ENCODE results near the gene KLC1. TPM values are rescaled to one million over a fixed set of nuclear protein-coding genes. Genes with fewer than 3 reads are reported as not detected.
"Not testable (repeated sequence)": the region's sequence is repeated elsewhere in the genome, so short reads cannot be mapped to it uniquely, and the experiment has no call there.

Gene KLC1
- total RNA-seq, 1 donor from 2014 or later, result 162 TPM

DNA sequence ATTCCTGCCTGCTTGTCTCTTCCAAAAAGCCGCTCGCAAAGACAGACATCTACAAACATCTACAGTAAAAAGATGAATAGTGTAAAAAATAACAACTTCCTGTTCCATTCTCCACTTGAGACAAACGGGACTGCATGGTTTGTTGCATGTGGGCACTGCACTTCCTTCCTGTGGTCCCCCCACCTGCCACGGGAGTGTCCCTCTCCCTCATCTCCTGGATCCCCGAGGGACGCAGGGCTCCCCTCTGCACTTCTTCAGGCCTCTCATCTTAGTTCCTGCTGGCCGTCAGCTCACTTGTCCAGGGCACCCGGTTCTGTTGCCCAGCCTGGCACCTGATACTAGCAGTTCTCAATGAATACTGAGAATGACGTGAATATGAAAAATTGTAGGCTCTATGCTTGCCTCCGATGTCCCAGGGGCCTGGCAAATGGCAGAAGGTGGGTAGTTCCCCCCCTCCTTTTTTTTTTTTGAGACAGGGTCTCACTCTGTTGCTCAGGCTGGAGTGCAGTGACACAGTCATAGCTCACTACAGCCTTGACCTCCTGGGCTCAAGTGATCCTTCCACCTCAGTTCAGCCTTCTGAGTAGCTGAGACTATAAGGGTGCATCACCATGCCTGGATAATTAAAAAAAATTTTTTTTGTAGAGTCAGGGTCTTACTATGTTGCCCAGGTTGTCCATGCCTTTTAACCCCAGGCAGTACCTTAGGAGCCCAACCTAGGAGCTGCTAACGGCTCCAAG lies 3.5 kb upstream of the KLC1 start:
- no peak for DNase-seq (ENCODE audit: low spot score)

DNA sequence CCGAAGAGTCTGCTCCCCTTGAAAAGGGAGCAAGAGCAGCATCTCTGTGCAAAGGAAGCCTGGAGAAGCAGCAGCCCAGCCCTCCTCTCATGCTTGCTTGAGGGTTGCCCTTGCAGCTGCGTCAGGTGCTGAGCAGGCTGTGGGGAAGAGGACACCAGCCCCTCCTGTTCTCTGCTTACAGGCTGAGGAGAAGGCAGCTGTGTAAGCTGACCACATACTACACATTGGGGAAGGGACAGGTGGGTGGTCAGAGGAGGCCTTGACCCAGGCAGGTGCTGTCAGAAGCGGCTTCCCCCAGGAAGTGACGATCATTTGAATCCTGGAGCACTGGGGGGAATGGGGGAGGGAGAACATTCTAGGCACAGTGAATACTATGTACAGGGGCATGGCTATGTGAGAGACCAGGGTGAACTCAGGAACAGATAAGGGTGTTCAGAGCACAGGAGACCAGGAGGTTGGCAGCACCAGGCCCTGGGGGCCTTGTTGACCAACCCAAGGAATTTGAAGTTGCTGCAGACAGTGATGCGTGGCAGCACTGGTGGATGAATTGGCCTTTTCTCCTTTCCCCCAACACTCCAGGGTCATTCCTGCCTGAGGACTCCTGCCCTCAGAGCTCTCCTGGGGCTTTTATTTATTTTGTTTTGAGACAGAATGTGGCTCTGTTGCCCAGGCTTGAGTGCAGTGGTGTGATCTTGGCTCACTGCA lies 2.7 kb upstream of the KLC1 start:
- no peak for DNase-seq (ENCODE audit: low spot score)

DNA sequence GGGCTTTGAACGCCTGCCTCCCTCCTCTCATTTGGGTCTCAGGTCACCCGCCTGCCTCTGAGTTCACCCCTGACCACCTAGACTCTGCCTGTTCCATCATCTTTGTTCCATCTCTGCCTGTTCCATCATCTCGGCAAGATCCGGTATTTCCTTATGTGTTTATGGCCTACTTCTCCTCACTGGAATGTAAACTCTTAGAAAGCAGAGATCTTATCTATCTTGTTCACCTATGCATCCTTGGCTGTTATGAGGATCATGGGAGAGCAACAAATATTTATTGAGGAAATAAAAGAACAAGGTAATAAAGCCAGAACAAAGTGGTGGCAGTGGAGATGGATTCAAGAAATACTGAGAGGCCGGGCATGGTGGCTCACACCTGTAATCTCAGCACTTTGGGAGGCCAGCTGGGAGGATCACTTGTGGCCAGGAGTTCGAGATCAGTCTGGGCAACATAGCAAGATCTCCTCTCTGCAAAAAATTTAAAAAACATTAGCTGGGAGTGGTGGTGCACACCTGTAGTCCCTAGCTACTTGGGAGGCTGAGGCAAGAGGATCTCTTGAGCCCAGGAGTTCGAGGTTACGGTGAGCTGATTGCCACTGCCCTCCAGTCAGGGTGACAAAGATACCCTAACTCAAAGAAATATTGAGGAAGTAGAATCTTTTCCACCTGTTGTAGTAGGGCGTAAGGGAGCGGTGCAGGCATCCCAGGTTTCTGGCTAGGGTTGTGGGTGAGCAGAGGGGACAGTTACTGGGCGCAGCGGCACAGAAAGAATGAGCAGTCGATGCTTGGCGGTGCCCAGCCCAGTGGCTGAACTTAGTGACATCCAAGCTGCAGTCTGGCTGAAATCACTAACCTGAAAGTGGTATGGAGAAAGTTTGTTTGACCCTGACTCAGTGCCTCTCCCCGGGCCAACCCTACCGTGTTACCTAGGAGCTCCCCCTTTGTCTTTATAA lies 1.7 kb upstream of the KLC1 start:
- no peak for DNase-seq (ENCODE audit: low spot score)

DNA sequence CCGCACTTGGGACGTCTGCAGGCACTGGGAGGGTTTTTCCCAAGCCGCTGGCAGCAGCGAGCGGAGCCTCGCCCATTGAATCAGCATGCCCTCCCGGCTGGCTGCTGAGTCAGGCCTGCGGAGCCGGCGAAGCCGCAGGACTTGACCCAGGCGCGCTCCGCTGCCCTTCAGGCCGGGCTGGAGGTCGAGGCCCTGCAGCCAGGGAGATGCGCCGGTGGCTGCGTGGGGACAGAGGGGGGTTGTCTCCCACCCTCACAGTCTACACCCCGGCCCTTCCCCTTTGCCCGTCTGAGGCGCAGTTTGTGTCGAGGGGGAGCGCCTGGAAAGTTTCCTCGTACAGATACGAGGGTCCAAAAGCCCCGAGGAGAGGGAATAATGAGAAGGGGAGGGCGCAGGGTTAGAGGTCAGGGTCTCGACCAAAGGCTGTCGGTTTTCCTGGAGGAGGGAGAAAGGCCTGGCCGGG lies 759 bp upstream of the KLC1 start:
- peak; percentile 80 for DNase-seq (ENCODE audit: low spot score)

DNA sequence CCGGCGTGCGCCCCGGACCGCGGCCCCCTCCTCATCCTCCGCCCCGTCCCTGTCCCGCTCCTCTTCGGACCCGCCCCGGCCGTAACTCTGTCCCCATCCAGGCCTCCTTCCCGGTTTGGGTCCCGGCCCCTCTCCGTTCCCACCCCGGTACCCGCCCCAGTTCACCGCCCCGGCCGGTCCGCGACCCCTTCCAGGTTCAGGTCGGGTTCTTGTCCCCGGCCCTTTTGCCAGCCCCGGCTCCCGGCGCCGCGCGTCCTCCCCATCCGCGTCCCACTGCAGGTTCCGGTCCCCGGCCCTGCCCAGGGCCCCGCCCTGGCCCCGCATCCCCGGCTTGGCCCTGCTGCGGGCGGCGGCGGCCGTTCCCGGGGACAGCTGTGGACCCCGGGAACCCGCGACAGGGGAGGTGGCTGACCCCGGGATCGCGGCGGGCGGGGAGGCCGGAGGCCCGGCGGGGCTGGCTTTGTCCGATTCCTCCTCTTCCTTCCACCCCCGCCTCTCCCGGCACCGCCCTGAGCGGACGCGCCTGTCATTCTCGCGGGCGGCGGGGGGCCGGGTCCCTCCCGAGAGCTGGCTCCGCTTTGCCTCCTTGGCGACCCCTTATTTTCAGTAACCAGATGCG lies 601 bp downstream of the KLC1 start:
- peak; percentile 39 for DNase-seq (ENCODE audit: low spot score)

DNA sequence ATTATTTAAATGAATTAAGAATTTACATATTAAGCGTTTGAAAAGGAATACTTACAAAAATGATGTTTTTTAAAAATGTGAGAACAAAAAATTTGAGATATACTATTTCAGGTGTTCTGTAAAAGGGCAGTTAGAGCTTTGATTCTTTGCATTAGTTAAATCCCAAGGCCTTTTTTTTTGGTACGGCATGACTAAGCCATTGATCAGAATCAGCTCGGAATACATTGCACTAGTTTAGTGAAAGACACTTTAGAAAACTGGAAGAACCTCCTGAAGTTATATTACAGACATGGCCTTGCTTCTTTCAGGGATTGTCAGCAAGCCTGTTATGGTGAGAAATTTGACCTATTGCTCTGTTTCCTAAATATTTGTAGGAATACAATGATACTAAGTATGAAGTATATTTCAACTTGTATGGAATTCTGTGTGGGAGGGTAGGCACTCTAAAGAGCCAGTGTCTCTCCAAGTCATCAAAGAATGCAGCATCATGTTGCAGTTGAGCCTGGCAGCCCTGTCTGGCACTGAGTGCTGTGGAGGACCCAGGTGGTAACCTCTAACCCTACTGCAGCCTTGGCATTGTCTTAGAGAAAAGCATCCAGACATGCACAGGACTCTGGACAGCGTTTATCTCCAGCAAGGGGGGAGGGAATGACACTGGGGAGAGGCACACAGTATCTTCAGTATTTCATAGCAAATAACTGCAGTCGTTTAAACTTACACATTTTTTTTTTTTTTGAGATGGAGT lies 1.5 kb downstream of the KLC1 start:
- no peak for DNase-seq (ENCODE audit: low spot score)

DNA sequence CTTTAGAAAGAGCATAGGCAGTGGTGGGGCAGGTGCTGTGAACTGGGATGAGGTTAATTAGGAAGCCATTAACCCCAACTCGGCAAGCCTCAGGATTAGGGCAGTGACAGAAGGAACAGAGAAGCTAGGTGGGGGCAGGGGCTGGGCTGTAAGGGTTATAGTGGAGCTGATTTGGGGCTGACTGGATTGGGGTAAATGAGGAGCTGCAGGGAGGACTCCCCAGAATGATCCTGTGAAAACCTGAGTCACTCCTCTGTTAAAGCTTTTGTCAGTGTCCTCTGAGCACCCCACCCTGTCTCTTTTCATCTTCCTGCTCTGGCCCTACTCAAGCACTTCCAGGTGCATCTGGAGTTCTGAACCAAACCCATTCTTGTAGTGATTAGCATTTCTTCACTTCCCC lies 4.4 kb downstream of the KLC1 start:
- DNase-seq (ENCODE audit: low spot score), result no peak

DNA sequence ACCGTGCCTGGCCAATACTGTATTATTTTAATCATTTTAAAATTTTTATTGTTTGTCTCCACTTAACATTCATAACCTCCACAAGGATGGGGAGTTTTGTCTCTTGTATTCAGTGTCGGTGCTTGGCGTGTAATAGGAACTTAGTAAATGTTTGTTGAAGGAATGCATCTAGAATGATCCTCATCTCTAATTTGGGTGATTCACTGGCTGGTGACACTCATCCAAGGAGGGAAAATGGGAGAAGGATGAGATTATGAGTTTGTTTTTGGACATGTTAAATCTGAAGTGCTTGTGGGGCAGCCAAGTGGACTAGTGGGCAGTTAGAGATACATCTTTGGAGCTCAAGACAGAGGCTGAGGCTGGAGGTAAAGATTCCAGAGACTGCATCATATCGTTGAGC lies 5.1 kb downstream of the KLC1 start:
- no peak for DNase-seq (ENCODE audit: low spot score)

DNA sequence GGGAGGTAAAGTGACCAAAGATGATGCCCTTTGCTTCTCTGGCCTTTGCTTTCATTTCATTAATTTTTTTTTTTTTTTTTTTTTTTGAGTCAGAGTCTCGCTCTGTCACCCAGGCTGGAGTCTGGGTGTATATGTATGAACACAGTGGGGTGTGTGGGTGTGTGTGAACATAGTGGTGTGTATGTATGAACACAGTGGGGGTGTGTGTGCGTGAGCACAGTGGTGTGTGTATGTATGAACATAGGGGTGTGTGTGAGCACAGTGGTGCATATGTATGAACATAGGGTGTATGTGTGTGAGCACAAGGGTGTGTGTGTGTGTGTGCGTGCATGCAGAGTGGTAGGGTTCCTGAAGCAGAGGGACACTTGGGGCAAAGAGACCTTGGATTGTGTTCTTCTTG lies 9.6 kb downstream of the KLC1 start:
- DNase-seq (ENCODE audit: low spot score), result no peak

DNA sequence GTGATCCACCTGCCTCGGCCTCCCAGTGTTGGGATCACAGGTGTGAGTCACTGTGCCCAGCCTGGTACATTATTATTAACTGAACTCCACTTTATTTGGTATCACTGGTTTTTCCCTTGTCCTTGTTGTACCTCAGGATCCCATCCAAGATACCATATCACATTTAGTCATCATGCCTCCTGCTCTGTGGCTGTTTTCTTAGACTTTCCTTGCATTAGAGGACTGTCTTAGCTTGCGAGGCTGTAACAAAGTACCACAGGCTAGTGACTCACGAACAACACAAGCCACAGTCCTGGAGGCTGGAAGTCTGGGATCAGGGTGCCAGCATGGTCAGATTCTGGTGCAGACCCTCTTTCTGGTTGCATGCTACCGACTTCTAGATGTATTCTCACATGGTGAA lies 12.2 kb downstream of the KLC1 start:
- no peak for DNase-seq (ENCODE audit: low spot score)

DNA sequence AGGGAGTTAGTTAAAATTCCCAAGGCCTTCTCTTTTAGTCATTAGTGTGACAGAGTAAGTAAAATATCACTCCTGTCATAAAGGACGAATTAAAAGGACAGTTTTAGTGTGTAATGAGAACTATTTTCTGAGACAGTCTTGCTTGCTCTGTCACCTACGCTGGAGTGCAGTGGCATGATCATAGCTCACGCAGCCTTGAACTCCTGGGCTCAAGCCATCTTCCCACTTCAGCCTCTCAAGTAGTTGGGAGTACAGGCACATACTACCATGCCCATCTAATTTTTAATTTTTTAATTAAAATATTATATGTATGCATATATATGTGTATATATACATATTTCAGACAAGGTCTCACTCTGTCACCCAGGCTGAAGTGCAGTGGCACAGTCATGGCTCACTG lies 17.2 kb downstream of the KLC1 start:
- no peak for DNase-seq (ENCODE audit: low spot score)

DNA sequence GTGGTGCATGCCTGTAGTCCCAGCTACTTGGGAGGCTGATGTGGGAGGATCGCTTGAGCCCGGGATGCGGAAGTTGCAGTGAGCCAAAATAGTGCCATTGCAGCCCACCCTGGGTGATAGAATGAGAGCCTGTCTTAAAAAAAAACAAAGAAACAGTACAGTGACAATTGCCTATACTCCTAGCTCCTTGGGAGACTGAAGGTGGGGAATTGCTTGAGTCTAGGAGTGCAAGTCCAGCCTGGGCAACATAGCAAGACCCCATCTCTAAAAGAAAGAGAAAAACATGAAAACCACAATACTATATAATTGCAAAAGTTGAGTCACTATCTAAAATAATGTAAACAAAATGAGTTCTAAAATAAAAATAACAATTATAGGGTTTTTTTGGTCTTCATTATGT lies 20.0 kb downstream of the KLC1 start:
- DNase-seq (ENCODE audit: low spot score), result no peak

DNA sequence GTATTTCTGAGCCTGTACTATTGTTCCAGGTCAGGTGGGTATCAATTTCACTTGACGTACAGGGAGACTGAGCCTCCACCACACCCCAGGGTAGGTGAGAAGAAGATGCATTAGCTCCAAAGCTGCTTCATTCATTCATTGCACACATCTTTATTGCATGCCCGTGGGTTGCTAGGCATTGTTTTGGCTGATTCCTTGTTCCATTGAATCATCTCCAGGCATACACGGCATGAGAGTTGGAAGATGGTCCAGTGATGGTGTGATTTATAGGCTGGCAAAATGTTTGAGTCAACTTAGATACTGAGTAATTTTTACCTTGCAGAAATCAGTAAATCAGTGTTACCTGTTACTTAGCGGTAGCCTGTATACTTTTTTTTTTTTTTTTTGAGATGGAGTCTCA lies 21.2 kb downstream of the KLC1 start:
- no peak for DNase-seq (ENCODE audit: low spot score)

DNA sequence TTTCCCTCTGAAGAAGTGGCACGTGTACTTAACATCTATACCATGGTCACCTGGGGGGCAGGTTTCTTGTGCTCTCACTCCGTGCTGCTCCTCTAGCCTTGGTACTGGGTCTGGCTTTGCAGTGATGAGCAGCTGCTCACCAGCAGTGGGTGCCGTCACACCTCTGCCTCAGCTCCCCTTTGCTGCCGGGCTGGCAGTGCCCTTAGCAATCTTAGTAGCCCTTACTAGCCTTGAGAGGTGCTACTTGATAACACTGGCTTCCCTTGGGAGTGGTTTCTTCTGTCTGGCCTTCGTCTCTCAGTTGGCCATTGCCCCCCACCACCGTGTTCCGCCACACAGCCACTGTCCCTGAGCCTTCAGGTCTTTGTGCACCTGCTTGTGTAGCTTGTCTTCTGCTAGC lies 22.6 kb downstream of the KLC1 start:
- no peak for DNase-seq (ENCODE audit: low spot score)

DNA sequence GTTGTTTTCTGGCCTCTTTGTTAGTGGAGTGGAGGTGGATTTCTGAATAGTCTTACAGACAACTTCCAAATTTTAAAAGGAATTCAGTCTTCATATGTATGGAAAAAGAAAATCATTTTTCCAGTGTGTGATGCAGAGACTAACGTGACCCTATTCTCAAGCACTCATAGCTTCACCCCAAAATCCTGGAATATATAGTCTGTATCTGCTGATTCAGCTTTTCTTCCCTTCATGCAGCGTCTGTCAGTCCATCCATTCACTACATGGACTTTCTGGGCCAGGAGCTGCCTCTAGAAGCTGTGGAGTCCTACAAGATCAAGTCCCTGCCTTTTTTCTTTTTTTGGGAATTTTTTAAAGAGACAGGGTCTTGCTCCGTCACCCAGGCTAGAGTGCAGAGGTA lies 23.8 kb downstream of the KLC1 start:
- no peak for DNase-seq (ENCODE audit: low spot score)

DNA sequence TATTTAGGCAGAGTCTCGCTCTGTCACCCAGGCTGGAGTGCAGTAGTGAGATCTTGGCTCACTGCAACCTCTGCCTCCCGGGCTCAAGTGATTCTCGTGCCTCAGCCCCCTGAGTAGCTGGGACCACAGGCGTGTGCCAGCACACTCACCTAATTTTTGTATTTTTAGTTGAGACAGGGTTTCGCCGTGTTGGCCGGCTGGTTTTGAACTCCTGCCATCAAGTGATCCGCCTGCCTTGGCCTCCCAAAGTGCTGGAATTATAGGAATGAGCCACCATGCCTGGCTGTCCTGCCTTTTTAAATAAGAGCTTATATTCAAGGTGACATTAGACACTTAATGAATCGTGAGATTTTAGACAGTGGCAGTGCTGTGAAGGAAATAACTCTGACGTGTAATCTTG lies 24.3 kb downstream of the KLC1 start:
- DNase-seq (ENCODE audit: low spot score), result not testable (repeated sequence)

DNA sequence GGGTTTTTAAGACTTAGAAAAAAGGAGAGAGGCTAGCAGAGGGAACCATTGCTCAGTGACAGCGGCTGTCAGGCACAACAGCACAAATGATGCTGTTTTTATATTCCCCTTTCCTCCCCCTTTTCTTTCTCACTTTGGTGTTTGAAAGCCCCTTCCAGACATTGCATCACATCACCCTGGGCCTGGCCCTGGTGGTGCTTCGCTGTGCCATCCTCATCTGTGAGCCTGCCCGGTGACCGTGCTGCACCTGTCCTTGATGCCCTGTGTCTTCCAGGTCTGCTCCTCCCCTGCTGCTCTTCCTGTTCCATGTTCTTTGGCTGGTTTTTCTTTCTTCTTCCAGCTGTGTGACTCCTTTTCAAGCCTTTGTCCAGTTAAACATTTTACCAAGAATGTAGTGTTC lies 24.8 kb downstream of the KLC1 start:
- no peak for DNase-seq (ENCODE audit: low spot score)

DNA sequence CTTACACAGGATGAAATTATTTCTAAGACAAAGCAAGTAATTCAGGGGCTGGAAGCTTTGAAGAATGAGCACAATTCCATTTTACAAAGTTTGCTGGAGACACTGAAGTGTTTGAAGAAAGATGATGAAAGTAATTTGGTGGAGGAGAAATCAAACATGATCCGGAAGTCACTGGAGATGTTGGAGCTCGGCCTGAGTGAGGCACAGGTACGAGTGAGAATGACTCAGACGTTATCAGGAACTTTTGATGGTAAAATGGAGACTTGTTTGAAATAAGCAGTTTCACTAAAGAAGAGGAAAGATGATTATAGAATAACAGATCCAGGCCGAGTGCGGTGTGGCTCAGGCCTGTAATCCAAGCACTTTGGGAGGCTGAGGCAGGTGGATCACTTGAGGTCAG lies 25.6 kb downstream of the KLC1 start:
- DNase-seq (ENCODE audit: low spot score), result no peak

DNA sequence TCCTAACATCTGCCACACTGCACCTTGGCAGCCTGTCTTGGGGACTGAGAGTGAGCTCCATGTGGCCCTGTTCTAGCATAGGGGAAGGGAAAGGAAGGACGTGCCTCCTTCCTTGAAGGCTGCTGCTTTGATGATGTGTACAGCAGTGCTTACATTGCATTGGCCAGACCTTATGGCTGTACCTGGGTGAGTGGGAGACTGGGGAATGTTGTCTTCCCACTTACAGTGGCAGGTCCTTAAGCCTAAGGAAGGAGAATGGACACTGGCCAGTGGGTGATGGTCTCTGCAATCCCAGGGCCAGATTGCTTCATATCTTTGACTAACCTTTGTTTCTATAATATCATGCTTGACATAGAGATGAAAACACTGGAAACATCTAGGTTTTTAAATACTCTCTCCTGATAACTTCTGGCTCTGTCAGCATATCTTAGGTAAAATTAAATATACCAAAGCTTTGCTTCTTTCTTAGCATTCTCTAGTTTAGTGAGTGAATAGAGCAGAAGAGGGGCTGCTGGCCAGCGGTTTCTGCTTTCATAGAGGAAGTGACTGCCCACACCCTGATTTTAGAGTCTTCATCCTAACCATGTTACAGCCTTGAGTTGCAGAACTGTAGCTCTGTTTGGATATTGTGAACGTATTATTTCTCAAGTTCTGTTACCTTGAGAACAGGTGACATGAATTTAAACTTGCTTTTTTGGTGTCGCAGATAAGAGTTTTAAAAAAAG lies 27.2 kb downstream of the KLC1 start:
- DNase-seq (ENCODE audit: low spot score), result no peak

DNA sequence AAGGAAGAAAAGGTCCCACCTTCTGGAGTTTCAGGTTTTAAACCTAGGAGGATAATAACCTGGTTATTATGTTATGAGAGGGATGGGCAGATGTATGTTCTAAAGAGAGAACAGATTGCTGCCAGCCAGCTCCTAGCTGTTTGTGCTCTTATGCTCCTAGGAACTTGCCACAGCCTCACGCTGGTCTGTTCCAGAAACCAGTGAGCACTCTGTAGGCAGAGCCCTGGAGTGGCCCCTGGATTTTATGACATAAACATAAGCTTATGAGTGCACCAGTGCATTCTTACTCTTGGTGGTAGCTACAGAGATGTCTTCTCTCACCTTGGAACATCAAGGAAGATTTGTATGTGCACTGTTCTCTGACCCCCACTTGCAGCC lies 27.7 kb downstream of the KLC1 start:
- no peak for DNase-seq (ENCODE audit: low spot score)

Measured in umbilical cord (tissue), 2 donors.